Measurements from ENCODE around the gene REELD1. TPM values are rescaled to one million over a fixed set of nuclear protein-coding genes. Genes with fewer than 3 reads are reported as not detected.

The REELD1 gene
- total RNA-seq, 1 donor from 2014 or later = not detected

- ATAC-seq = peak; percentile 52
- no peak for DNase-seq (ENCODE audit: missing footprints)
- intact Hi-C loops (cut with DNase I) = no loop called here
These were observed 2.9 kb upstream of the REELD1 start for GRCh38 chr4:146211440-146211839.

GRCh38 chr4:146212781-146213180 lies 1.6 kb upstream of the REELD1 start:
- intact Hi-C loops (cut with DNase I) = no loop called here
- ATAC-seq = no peak
- no peak for DNase-seq (ENCODE audit: missing footprints)

GRCh38 chr4:146222313-146222712 lies 8.0 kb downstream of the REELD1 start:
- DNase-seq (ENCODE audit: missing footprints) = no peak
- intact Hi-C loops (cut with DNase I) = no loop called here
- peak; percentile 37 for ATAC-seq

GRCh38 chr4:146224326-146224966 lies 10.1 kb downstream of the REELD1 start:
- DNase-seq (ENCODE audit: missing footprints) = no peak
- ATAC-seq = peak; percentile 84

GRCh38 chr4:146229406-146229805 lies 15.1 kb downstream of the REELD1 start:
- DNase-seq (ENCODE audit: missing footprints) (no peak), ATAC-seq (no peak)
- intact Hi-C loops (cut with DNase I) = no loop called here

More at GRCh38 chr4:146224326-146224966, 10.1 kb downstream of the REELD1 start:
- intact Hi-C loops (cut with DNase I) = no loop called here

GRCh38 chr4:146232131-146232722 lies 17.9 kb downstream of the REELD1 start:
- DNase-seq (ENCODE audit: missing footprints) (no peak), ATAC-seq (no peak)
- intact Hi-C loops (cut with DNase I) = no loop called here

GRCh38 chr4:146235654-146236177 lies 21.4 kb downstream of the REELD1 start:
- DNase-seq (ENCODE audit: missing footprints) (no peak), ATAC-seq (peak; percentile 68)
- intact Hi-C loops (cut with DNase I) = no loop called here

- DNase-seq (ENCODE audit: missing footprints) (no peak), ATAC-seq (no peak)
- intact Hi-C loops (cut with DNase I) = no loop called here
These were observed 21.9 kb downstream of the REELD1 start for GRCh38 chr4:146236216-146236615.

GRCh38 chr4:146237092-146237491 lies 22.8 kb downstream of the REELD1 start:
- ATAC-seq = no peak
- DNase-seq (ENCODE audit: missing footprints) = no peak
- intact Hi-C loops (cut with DNase I) = no loop called here

GRCh38 chr4:146238107-146238506 lies 23.8 kb downstream of the REELD1 start:
- DNase-seq (ENCODE audit: missing footprints) = no peak
- intact Hi-C loops (cut with DNase I) = no loop called here
- ATAC-seq = no peak

- DNase-seq (ENCODE audit: missing footprints) = no peak
These were observed 29.0 kb downstream of the REELD1 start for GRCh38 chr4:146243141-146243882.

GRCh38 chr4:146243883-146244277 lies 29.5 kb downstream of the REELD1 start:
- DNase-seq (ENCODE audit: missing footprints) (no peak), ATAC-seq (no peak)
- intact Hi-C loops (cut with DNase I) = loop anchor here (2.0 kb wide), 2 partner anchors 39 to 95 kb away; no protein-coding TSS in a partner anchor

More at GRCh38 chr4:146243141-146243882, 29.0 kb downstream of the REELD1 start:
- intact Hi-C loops (cut with DNase I) = loop anchor here (2.0 kb wide), 2 partner anchors 39 to 95 kb away; no protein-coding TSS in a partner anchor
- ATAC-seq = no peak

- ATAC-seq (no peak), DNase-seq (ENCODE audit: missing footprints) (no peak)
- intact Hi-C loops (cut with DNase I) = no loop called here
These were observed 30.2 kb downstream of the REELD1 start for GRCh38 chr4:146244496-146244895.

- intact Hi-C loops (cut with DNase I) = no loop called here
- ATAC-seq (no peak), DNase-seq (ENCODE audit: missing footprints) (no peak)
These were observed 30.9 kb downstream of the REELD1 start for GRCh38 chr4:146245246-146245645.

- DNase-seq (ENCODE audit: missing footprints) (no peak), ATAC-seq (peak; percentile 14)
- intact Hi-C loops (cut with DNase I) = no loop called here
These were observed 31.5 kb downstream of the REELD1 start for GRCh38 chr4:146245850-146246249.

GRCh38 chr4:146246381-146246780 lies 32.0 kb downstream of the REELD1 start:
- intact Hi-C loops (cut with DNase I) = no loop called here
- DNase-seq (ENCODE audit: missing footprints) (no peak), ATAC-seq (no peak)

- intact Hi-C loops (cut with DNase I) = no loop called here
- ATAC-seq (no peak), DNase-seq (ENCODE audit: missing footprints) (no peak)
These were observed 33.0 kb downstream of the REELD1 start for GRCh38 chr4:146247356-146247755.

- ATAC-seq (no peak), DNase-seq (ENCODE audit: missing footprints) (no peak)
- intact Hi-C loops (cut with DNase I) = no loop called here
These were observed 38.8 kb downstream of the REELD1 start for GRCh38 chr4:146252969-146253611.

GRCh38 chr4:146255463-146255862 lies 41.1 kb downstream of the REELD1 start:
- ATAC-seq (no peak), DNase-seq (ENCODE audit: missing footprints) (no peak)
- intact Hi-C loops (cut with DNase I) = no loop called here

Data from Right ventricle myocardium inferior (tissue), 1 donor.